ENCODE measurements around the gene TPK1.

Gene TPK1

DNA sequence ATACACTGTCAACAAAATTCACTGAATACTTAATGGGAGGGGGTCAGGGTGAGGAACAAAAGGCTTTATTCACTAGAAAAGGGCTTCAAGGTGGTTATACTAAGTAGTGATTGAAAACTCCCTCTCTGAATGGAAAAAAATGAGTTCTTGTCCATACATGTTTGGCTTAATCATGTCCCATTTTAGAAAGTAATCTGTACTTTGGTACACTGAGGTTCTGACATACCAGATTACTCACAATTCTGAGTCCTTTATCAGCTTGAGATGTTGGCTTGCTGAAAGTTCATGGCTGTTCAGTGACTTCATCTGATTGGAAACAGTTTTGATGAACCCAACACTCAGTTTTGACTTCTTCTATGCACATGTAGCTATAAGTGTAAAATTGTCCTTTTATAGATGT, 419.5 kb downstream of the TPK1 start:
- Histone ChIP-seq H3K9me3 (ENCODE audit: control insufficient read depth in 1 of 2, low read length in 2 of 2) (no peaks in the 10 kb centered on the region), H3K27ac (ENCODE audit: low read depth, low read length) (no peak overlapping the region), H3K4me3 (ENCODE audit: low read depth in 1 of 2, low read length in 2 of 2) (no peak overlapping the region), H3K9ac (ENCODE audit: low read depth in 1 of 2, low read length in 2 of 2) (no peak overlapping the region), H3K4me1 (ENCODE audit: control insufficient read depth in 1 of 2, insufficient read depth in 2 of 2, low read length in 2 of 2) (no peaks in the 10 kb centered on the region), H3K27me3 (ENCODE audit: control insufficient read depth in 1 of 2, insufficient read depth in 2 of 2, low read length in 2 of 2) (no peaks in the 10 kb centered on the region), H3K36me3 (ENCODE audit: control insufficient read depth in 1 of 2, insufficient read depth in 2 of 2, low read length in 2 of 2) (no peaks in the 10 kb centered on the region)

DNA sequence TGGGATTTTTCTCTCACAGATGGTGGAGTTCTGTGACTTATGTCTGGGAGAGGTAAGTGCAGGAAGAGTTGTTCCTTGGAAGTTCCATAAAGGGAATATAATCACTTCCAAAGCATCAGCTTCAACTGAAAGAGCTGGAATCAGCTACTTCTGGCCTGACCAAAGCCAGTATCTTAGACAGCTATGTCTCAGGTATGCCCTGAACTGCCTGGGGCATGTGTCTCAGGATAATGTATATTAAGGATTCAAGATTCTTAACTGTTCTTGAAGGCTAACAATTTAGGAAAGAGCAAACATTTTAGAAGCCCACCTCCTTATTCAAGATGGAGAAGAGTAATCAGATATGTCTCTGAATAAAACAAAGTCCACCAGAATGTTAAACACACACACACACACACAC, 420.0 kb downstream of the TPK1 start:
- H3K36me3 ChIP-seq (ENCODE audit: control insufficient read depth in 1 of 2, insufficient read depth in 2 of 2, low read length in 2 of 2), result no peaks in the 10 kb centered on the region
- H3K4me3 ChIP-seq (ENCODE audit: low read depth in 1 of 2, low read length in 2 of 2), result no peak overlapping the region
- H3K27ac ChIP-seq (ENCODE audit: low read depth, low read length), result no peak overlapping the region
- H3K9me3 ChIP-seq (ENCODE audit: control insufficient read depth in 1 of 2, low read length in 2 of 2), result no peaks in the 10 kb centered on the region
- H3K27me3 ChIP-seq (ENCODE audit: control insufficient read depth in 1 of 2, insufficient read depth in 2 of 2, low read length in 2 of 2), result no peaks in the 10 kb centered on the region
- no peak overlapping the region for H3K9ac ChIP-seq (ENCODE audit: low read depth in 1 of 2, low read length in 2 of 2)
- H3K4me1 ChIP-seq (ENCODE audit: control insufficient read depth in 1 of 2, insufficient read depth in 2 of 2, low read length in 2 of 2), result no peaks in the 10 kb centered on the region

DNA sequence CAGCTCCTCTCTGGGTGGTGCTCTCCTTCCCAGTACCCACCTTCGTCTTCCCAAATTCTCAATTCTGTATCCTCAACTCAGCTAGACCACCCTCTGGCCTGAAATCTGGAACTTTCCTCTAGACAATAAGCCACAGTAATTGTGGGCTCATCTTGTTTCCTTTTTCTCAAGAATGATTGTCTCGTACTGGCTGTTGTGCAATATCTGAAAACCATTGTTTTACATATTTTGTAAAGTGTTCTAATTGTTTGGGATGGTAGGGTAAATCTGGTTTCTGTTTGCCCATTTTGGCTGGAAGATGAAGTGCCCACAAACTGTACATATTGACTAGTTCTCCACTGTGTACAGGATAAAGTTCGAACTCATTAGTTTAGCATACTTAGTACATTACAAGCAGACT, 421.0 kb downstream of the TPK1 start:
- Histone ChIP-seq H3K4me1 (ENCODE audit: control insufficient read depth in 1 of 2, insufficient read depth in 2 of 2, low read length in 2 of 2) (no peaks in the 10 kb centered on the region), H3K9me3 (ENCODE audit: control insufficient read depth in 1 of 2, low read length in 2 of 2) (no peaks in the 10 kb centered on the region), H3K9ac (ENCODE audit: low read depth in 1 of 2, low read length in 2 of 2) (no peak overlapping the region), H3K36me3 (ENCODE audit: control insufficient read depth in 1 of 2, insufficient read depth in 2 of 2, low read length in 2 of 2) (no peaks in the 10 kb centered on the region), H3K27ac (ENCODE audit: low read depth, low read length) (no peak overlapping the region), H3K27me3 (ENCODE audit: control insufficient read depth in 1 of 2, insufficient read depth in 2 of 2, low read length in 2 of 2) (no peaks in the 10 kb centered on the region), H3K4me3 (ENCODE audit: low read depth in 1 of 2, low read length in 2 of 2) (no peak overlapping the region)

DNA sequence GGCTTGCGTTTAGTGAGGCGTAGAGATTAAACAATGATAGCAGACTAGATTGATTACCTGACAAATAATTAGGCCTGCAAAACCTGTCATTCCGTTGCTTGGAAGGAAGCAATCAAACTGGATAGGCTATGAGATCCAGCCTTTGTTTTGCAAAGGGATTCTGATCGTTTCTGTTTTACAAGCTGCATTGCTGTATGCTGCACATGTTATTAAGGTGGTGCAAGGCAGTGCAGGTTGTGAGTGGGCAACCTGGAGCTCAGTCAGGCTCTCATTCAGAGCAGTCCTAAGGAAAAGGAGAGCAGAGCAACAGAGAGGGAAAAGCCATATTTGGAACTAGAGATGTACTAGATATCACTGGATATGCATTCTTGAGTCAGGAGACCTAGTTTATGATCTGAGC, 425.4 kb downstream of the TPK1 start:
- peaks cover 0 to 7% of the 10 kb centered on the region in 2 donors for H3K4me1 ChIP-seq (ENCODE audit: control insufficient read depth in 1 of 2, insufficient read depth in 2 of 2, low read length in 2 of 2)

DNA sequence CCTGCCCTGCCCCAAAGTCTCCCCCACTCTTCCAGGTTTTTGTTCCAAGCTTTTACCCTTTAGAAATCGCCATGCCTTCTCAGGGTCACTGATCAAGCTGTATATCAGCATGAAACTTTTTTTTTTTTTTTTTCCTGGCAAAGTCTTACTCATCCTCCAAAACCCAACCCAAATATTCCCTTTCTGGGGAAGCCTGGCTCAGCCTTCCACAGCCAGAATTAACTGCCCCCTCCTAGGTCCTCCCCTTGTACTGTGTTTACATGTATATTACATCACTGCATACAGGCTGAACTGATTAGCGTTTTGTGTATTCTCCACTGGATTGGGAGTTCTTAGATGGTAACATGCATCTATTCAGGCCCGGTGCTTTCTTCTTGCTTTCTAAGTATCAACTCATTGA, 427.7 kb downstream of the TPK1 start:
- no peak overlapping the region for H3K27ac ChIP-seq (ENCODE audit: low read depth, low read length)
- H3K4me1 ChIP-seq (ENCODE audit: control insufficient read depth in 1 of 2, insufficient read depth in 2 of 2, low read length in 2 of 2), result peaks cover 0 to 7% of the 10 kb centered on the region in 2 donors
- no peaks in the 10 kb centered on the region for H3K9me3 ChIP-seq (ENCODE audit: control insufficient read depth in 1 of 2, low read length in 2 of 2)
- no peaks in the 10 kb centered on the region for H3K27me3 ChIP-seq (ENCODE audit: control insufficient read depth in 1 of 2, insufficient read depth in 2 of 2, low read length in 2 of 2)
- H3K9ac ChIP-seq (ENCODE audit: low read depth in 1 of 2, low read length in 2 of 2), result no peak overlapping the region
- no peak overlapping the region for H3K4me3 ChIP-seq (ENCODE audit: low read depth in 1 of 2, low read length in 2 of 2)
- H3K36me3 ChIP-seq (ENCODE audit: control insufficient read depth in 1 of 2, insufficient read depth in 2 of 2, low read length in 2 of 2), result no peaks in the 10 kb centered on the region

More for the DNA sequence above, 425.4 kb downstream of the TPK1 start:
- H3K9me3 ChIP-seq (ENCODE audit: control insufficient read depth in 1 of 2, low read length in 2 of 2), result no peaks in the 10 kb centered on the region
- no peak overlapping the region for H3K9ac ChIP-seq (ENCODE audit: low read depth in 1 of 2, low read length in 2 of 2)
- H3K27me3 ChIP-seq (ENCODE audit: control insufficient read depth in 1 of 2, insufficient read depth in 2 of 2, low read length in 2 of 2), result no peaks in the 10 kb centered on the region
- no peak overlapping the region for H3K27ac ChIP-seq (ENCODE audit: low read depth, low read length)
- no peak overlapping the region for H3K4me3 ChIP-seq (ENCODE audit: low read depth in 1 of 2, low read length in 2 of 2)
- H3K36me3 ChIP-seq (ENCODE audit: control insufficient read depth in 1 of 2, insufficient read depth in 2 of 2, low read length in 2 of 2), result no peaks in the 10 kb centered on the region

DNA sequence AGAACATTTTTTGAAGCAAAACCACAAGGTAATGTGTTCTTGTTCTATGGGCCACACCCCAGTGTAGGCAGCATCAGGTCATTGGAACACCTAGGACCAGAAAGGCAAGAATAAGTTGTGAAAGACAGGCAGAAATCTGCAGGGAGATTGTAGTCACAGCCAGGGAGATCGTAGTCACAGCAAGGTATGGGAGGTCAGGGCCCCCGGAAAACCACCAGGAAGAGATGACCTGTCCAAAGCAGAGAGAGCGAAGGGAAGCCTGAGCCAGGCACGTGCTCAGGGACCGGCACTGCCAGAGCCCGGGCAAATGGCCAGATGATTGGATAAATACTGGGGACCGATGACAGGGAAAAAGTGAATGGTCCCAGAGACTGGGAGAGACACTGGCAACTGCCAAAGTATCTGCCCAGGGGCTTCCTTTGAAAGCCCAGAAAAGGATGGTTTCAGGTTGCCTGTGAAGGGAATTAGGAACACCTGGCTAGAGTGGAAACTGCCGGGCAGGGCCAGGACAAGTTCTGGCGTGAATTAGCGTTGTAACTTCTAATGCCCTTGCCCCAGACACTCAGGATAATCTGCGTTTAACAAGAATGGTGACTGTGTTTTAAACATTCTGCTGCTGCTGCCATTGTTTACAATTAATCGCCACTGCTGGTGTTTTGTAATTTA, 428.5 kb downstream of the TPK1 start:
- Histone ChIP-seq H3K9ac (ENCODE audit: low read depth in 1 of 2, low read length in 2 of 2) (no peak overlapping the region), H3K27me3 (ENCODE audit: control insufficient read depth in 1 of 2, insufficient read depth in 2 of 2, low read length in 2 of 2) (no peaks in the 10 kb centered on the region), H3K9me3 (ENCODE audit: control insufficient read depth in 1 of 2, low read length in 2 of 2) (no peaks in the 10 kb centered on the region), H3K4me1 (ENCODE audit: control insufficient read depth in 1 of 2, insufficient read depth in 2 of 2, low read length in 2 of 2) (peaks cover 0 to 7% of the 10 kb centered on the region in 2 donors), H3K36me3 (ENCODE audit: control insufficient read depth in 1 of 2, insufficient read depth in 2 of 2, low read length in 2 of 2) (no peaks in the 10 kb centered on the region), H3K4me3 (ENCODE audit: low read depth in 1 of 2, low read length in 2 of 2) (no peak overlapping the region), H3K27ac (ENCODE audit: low read depth, low read length) (no peak overlapping the region)

DNA sequence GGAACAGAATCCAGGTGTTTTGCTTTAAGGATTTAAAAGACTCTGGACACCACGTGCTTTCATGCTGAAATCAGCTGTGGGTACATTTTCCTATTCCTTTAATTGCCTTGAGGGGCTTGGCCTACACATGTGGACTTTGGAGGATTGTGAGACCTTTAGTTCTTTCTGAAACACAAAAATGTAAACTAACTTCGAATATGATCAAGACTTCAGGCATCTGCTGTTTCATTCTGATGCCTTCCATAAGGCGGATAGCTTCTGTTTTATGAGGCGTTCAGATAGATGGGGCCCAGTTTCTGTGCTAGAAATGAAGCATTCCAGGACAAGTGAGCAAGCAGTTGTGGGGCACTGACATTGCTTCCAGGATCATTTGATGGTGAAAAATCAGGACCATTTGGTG, 430.9 kb downstream of the TPK1 start:
- Histone ChIP-seq H3K9ac (ENCODE audit: low read depth in 1 of 2, low read length in 2 of 2) (no peak overlapping the region), H3K27me3 (ENCODE audit: control insufficient read depth in 1 of 2, insufficient read depth in 2 of 2, low read length in 2 of 2) (no peaks in the 10 kb centered on the region), H3K4me3 (ENCODE audit: low read depth in 1 of 2, low read length in 2 of 2) (no peak overlapping the region), H3K9me3 (ENCODE audit: control insufficient read depth in 1 of 2, low read length in 2 of 2) (no peaks in the 10 kb centered on the region), H3K27ac (ENCODE audit: low read depth, low read length) (no peak overlapping the region), H3K4me1 (ENCODE audit: control insufficient read depth in 1 of 2, insufficient read depth in 2 of 2, low read length in 2 of 2) (peaks cover 0 to 7% of the 10 kb centered on the region in 2 donors), H3K36me3 (ENCODE audit: control insufficient read depth in 1 of 2, insufficient read depth in 2 of 2, low read length in 2 of 2) (no peaks in the 10 kb centered on the region)

DNA sequence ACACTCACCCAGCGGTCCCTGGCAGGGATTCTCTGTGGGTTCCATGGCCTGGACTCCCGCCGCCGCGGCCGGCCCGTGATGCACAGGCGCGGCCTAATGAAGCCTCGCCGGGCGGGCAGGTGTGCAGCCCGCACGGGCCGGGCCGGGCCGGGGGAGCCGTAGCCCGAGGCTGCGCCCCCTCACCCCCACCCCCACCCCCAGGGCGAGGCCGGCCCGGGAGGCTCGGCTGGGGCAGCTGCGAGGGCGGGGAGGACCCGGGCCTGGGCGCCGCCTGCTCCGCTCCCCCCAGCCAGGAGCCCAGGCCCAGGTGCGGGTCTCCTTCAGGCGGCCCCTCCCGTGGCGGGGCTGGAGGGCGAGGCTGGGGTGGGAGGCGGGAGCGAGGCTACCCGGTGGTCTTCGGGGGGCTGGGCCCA, 432.2 kb downstream of the TPK1 start, which contains the start of gene NOBOX:
TSS of gene NOBOX (minus strand) at position 45 of the 413 bp plus-strand sequence.
- no peaks in the 10 kb centered on the region for H3K36me3 ChIP-seq (ENCODE audit: control insufficient read depth in 1 of 2, insufficient read depth in 2 of 2, low read length in 2 of 2)
- H3K4me1 ChIP-seq (ENCODE audit: control insufficient read depth in 1 of 2, insufficient read depth in 2 of 2, low read length in 2 of 2), result peaks cover 0 to 7% of the 10 kb centered on the region in 2 donors
- H3K9ac ChIP-seq (ENCODE audit: low read depth in 1 of 2, low read length in 2 of 2), result no peak within 1 kb of the TSS

DNA sequence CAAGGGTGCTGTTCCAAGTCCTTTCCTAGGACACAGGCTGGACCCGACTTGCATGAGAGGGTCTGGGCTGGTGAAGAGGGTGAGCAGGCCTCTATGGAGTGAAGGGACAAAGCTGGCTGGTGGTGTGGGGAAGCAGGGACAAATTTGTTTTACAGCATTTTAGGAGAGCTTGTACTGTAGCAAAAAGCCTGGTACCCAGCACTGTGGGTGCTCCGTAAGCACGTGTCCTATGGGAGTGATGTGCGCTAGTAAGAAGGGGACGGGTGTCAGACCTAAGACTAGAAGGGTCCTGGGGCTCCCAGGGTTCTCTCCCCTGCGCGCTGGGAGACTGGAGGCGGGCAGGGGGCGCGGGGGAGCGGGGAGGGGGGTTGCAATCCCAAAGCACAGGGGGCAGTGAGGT, 432.8 kb downstream of the TPK1 start:
- Histone ChIP-seq H3K4me3 (ENCODE audit: low read depth in 1 of 2, low read length in 2 of 2) (no peak overlapping the region), H3K36me3 (ENCODE audit: control insufficient read depth in 1 of 2, insufficient read depth in 2 of 2, low read length in 2 of 2) (no peaks in the 10 kb centered on the region), H3K27ac (ENCODE audit: low read depth, low read length) (no peak overlapping the region), H3K27me3 (ENCODE audit: control insufficient read depth in 1 of 2, insufficient read depth in 2 of 2, low read length in 2 of 2) (no peaks in the 10 kb centered on the region), H3K4me1 (ENCODE audit: control insufficient read depth in 1 of 2, insufficient read depth in 2 of 2, low read length in 2 of 2) (peaks cover 0 to 7% of the 10 kb centered on the region in 2 donors), H3K9me3 (ENCODE audit: control insufficient read depth in 1 of 2, low read length in 2 of 2) (no peaks in the 10 kb centered on the region), H3K9ac (ENCODE audit: low read depth in 1 of 2, low read length in 2 of 2) (no peak overlapping the region)

More for the DNA sequence above, 432.2 kb downstream of the TPK1 start, which contains the start of gene NOBOX:
- Histone ChIP-seq H3K4me3 (ENCODE audit: low read depth in 1 of 2, low read length in 2 of 2) (no peak within 1 kb of the TSS), H3K9me3 (ENCODE audit: control insufficient read depth in 1 of 2, low read length in 2 of 2) (no peaks in the 10 kb centered on the region), H3K27ac (ENCODE audit: low read depth, low read length) (no peak within 1 kb of the TSS), H3K27me3 (ENCODE audit: control insufficient read depth in 1 of 2, insufficient read depth in 2 of 2, low read length in 2 of 2) (no peaks in the 10 kb centered on the region)

Measured in duodenal mucosa (tissue), 2 donors.